Renal pelvis (tissue), 4 donors: Measurements from ENCODE around the gene CRYBG2. TPM values are rescaled to one million over a fixed set of nuclear protein-coding genes. Genes with fewer than 3 reads are reported as not detected.
"Not testable (repeated sequence)": the region's sequence is repeated elsewhere in the genome, so short reads cannot be mapped to it uniquely, and the experiment has no call there.

Experiments used
- DNase-seq: peaks from one replicate; pipeline ENCODE4 v3.0.0-alpha.2; 2013
- polyA plus RNA-seq, 3 donors: library from polyadenylated mRNA; unstranded; fragments of 120-200 nt; gene quantifications; one replicate each; pipeline ENCODE4 v1.2.1, GENCODE V29; 2013; ENCODE audit not compliant: insufficient read length in 3 of 3

Gene CRYBG2
- polyA plus RNA-seq, 3 donors, result 0.61 to 1.6 (median 0.83) TPM

- not testable (repeated sequence) for DNase-seq
Measured at GRCh38 chr1:26372611-26373010, 18.7 kb upstream of the CRYBG2 start, which contains the start of gene ZNF683. Gene ZNF683, minus strand, starts transcription at chr1:26372750. Its CDS starts 4,179 bp downstream, at chr1:26368571.

GRCh38 chr1:26372039-26372438 lies 18.1 kb upstream of the CRYBG2 start:
- DNase-seq, result no peak

- no peak for DNase-seq
Measured at GRCh38 chr1:26370591-26371382, 16.9 kb upstream of the CRYBG2 start.

DNA sequence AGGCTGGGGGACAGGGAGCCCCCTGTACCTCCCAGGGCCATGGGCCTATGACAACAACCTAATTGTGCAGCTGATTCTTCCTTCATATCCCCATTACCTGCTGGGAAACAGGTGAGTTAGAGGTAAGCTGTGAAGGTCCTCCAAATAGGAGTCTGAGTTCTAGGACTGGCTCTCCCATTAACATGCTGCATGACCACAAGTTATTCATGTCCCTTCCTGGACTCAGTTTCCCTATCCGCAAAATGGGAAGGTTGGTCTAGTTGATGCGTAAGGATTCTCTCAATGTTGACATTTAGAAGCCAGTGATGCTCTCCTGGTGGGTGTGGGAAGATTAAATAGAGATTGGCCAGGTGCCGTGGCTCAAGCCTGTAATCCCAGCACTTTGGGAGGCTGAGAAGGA lies 14.6 kb upstream of the CRYBG2 start:
- no peak for DNase-seq

- no peak for DNase-seq
Measured at GRCh38 chr1:26368006-26368405, 14.1 kb upstream of the CRYBG2 start.

DNA sequence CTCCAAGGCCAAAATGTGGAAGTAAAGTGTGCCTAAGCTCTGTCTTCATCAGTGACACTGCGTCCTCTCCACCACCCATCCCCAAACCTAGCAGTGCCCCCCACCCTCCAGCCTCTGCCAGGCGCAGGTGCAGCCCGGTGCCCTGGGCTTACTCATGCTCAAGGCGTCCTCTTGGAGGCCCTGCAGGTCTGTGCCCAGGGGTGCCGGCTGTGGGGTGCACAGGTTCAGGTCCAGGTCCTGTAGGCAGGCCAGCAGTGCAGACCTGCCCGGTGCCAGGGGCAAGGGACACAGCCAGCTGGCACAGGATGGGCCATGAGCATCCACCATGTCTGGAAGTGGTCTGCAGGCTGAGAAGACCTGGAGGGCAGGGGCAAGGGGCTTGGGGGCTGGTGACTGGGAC lies 13.5 kb upstream of the CRYBG2 start:
- no peak for DNase-seq

GRCh38 chr1:26364956-26365355 lies 11.0 kb upstream of the CRYBG2 start:
- no peak for DNase-seq

DNA sequence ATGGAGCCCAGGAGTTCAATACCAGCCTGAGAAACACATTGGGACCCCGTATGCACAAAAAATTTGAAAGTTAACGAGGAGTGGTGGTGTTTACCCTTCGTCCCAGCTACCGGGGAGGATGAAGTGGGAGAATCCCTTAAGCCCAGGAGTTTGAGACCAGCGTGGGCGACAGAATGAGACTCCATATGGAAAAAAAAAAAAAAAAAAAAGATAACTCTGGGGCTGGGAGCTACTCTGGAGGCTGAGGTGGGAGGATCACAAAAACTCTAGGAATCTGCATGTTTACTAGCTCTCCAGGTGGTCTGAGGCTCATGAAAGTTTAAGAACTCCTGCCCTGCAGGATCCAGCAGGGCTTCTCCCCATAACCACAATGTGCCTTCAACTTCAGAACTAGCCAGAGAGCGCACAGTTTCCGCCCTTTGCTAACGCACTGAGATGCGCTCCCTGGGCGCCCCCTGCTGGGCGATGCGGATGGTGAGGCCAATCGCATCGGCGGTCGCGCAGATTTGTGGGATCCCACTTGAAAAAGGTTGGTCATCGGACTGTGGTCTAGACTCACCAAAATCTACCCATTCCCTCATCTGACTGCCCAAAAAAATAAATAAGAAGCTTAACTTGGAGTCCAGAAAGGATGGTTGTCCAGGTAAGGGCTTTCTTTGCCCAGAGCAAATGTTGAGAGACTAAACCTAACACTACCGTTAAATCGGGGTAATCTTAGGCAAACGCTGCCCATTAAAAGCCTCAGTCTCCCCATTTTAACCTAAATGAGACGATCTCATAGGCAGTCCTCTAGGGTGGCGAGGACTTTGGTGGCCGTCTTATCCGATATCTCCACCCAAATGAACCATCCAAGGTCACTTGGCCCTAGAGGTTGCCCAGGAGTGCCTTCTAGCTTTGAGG lies 9.9 kb upstream of the CRYBG2 start:
- peak; percentile 71 for DNase-seq

- no peak for DNase-seq
Measured at GRCh38 chr1:26362331-26362730, 8.4 kb upstream of the CRYBG2 start.

DNA sequence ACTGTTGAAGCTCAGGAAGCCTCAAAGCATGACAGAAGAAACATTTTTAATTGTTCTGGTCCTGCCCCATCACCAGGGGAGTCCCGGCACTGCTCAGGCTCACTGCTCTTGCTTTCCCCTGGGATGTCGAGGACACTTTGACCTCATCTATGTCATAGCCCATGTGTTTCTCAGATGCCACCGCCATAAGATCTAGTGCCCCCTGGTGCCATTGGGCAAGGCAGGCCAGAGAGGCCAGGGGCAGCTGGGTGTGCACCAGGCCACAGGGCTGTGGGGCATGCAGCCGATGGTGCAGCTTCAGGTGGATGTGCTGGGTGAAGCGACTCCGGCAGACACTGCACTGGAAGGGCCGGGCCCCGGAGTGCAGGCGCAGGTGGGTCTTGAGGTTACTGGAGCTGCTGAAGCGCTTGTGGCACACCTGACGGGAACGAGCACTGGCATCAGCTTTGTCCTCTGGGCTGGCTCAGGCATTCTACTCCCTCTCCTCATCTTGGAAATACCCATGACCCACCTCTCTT lies 7.7 kb upstream of the CRYBG2 start:
- no peak for DNase-seq

DNA sequence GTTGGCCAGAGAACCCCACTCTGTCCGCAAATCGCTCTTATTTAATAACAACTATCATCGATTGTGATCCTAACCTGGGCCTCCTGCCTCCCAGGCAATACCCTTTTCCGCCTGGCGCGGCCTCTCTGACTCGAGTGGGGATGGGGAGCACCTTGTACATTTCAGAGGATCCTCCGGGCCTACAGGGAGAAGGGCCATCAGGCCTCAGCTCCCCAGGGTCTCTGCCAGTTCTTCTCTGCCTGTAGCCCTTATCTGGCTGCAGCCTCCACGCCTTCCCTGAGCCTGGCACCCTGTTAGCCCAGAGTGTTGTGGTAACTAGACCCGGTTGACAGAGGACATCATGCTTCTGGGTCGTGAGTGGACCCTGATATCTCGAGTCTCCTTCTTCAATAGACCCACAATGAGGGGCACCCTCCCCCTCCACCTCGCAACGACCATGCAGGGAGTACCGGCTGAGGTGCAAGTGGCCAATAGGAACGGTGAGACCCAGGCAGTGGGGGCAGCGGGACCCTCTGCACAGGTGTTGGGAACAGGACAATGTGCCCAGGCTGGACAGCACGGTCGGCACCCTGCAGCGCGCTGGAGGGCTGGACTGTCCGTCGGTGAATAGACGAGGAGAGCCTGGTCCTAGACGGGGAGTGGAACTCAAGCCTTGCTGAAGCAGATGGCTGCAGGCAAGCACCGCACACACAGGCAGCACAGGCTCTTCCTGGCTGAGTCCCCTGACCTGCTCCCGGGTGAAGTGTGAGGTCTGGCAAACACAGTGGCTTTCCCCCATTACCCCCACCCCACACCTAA lies 7.1 kb upstream of the CRYBG2 start:
- DNase-seq, result no peak

DNA sequence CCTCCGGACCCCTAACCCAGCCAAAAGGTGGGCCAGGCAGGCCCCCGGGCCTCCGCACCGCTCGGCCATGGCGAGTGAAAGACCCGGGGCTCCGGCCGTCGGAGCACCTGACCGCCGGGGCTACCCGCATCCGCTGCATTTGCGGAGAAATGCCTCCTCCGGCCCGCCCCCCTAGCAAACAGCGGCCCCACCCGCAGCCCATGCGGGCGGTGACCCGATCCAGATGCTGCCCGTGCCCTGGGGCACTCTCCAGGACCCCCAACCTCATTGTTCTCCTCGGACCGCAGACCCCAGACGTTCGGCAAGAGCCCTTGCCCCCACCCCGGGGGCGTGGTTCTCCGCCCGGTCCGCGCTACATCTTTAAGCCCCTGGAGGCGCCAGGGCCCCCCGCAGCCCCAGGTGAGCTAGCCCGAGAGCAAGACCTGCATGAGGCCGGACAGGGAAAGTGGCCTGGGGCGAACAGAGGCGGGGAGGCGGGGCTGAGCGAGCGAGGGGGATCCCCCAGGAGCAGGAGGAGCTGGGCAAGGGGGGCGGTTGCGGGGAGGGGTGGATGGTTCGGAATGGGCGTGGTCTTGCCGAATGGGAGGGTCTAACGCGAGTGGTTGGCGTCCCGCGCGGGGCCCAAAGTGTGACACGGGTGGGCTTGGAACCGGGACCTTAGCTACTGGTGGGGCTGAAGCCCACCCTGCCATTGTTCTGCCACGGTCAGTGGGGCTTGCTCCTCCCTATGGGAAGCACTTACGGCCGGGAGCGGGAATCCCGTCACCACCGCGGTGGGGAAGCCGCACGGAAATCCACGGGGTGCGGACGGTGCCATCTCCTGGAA lies 6.3 kb upstream of the CRYBG2 start:
- DNase-seq, result no peak

DNA sequence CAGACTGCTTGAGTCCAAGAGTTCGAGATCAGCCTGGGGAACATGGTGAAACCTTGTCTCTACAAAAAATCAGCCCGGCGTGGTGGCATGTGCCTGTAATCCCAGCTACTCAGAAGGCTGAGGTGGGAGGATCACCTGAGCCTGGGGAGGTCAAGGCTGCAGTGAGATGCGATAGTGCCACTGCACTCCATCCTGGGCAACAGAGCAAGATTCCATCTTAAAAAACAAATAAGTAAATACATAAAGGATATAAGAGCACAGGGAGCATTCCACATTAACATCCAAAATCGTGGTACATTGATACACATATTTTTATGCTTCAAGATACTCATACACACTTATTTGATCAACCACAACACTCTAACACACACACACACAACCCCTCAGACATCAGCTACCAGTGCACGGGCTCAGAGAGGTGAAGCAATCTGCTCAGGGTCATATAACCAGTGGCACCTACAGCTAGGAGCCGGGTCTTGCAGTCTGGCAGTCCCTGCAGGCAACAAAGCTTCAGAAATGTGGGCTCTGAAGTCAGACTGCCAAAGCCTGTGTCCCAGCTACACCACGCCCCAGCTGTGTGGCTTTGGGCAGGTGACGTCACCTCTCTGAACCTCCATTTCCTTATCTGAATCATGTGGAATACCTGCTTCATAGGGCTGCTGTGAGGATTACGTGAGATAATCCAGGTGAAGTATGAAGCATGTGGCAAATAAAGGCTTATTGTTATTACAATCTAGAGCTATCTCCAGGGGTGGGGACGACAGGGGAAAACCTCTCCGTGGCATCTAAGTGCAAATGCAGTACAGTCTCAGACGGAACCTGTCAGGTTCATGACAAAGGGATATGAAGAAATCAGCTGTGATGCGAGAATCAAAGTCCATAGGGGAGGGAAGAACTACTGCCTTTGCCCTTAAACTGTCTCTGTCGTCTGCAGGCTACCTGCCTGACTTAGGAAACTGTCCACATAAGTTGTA lies 4.8 kb upstream of the CRYBG2 start:
- no peak for DNase-seq

DNA sequence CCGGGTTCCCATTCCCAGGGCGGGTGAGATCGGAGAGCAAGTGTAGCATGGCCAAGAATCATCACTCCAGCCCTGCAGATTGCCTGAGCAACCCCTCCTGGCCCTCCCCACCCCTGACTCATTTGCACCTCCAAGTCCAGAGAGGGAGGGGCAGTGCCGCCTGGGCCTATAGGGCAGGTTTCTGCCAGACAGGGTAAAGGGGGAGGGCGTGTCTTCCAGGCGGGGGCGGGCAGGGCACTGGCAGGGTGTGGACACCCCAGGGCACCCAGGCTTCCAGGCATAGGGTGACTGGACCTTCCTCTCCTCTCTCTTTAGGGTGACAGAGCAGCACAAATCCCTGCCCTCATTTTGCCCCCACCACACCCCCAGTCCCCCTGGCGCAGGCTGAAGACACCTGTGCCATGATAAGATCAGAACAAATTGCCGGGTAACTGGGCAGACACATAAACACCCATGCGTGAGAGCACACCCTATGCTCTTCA lies 3.2 kb upstream of the CRYBG2 start:
- no peak for DNase-seq

GRCh38 chr1:26356106-26356505 lies 2.2 kb upstream of the CRYBG2 start:
- DNase-seq, result no peak

- DNase-seq, result no peak
Measured at GRCh38 chr1:26354972-26355371, 1.0 kb upstream of the CRYBG2 start.

DNA sequence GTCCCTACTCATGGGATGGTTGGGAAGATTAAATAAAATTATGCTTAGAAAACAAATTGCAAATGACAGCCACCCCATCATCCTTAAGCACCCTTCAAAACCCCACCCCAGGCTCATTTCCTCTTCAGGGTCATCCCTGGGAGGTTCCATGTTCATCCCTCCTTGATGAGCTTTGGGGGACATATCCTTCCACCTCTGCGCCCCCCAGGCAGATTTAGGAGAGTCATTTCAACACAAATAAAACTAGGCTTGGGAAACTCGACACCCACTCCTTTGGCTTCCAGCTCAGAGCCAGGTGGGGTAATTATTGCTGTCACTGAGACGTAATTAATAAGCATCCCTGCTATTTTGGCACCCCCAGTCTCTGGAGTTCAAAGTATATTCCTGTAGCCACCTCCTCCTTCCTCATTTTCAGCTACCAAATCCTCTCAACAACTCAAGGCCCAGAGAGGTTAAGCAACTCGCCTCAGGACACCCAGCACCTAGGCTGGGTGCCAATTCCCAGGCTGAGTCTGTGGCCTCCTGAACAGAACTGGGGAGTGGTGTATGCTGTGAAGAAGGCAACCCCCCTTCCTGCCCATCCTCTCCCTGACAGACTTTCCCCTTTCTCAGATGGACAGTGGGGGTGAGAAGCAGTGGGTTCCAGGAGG lies 595 bp downstream of the CRYBG2 start:
- no peak for DNase-seq

DNA sequence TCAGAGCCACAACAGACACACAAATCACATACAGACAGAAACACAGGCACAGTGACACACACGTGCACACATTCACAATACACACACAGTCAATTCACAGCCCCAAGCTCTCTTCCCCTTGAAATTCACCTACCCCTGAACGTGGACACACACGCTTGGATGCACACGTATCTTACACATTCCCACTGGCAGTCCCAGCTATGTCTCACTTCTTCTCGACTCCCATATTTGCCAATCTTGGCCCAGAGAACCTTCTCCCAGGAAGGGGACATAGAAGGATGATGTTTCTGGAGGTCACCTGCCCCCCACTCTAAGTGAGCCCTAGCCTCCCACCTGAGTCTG lies 1.6 kb downstream of the CRYBG2 start:
- DNase-seq, result no peak
